Astrocyte (in vitro differentiated cells and primary cell): ENCODE data around the gene OVOL1. TPM values are rescaled to one million over a fixed set of nuclear protein-coding genes. Genes with fewer than 3 reads are reported as not detected.
A peak's percentile ranks its signal among the peaks of the same experiment; 100 is the strongest.

Source experiments
- DNase-seq: peaks from one replicate; pipeline ENCODE4 v3.0.0-alpha.2; 2010; ENCODE audit warnings: low read depth
- FAIRE-seq: peaks from 2 replicates; lab custom pipeline; 2011; peaks lifted over from hg19 to GRCh38; lab: Jason Lieb, UNC
- H2AFZ ChIP-seq: 2 replicates; pipeline ENCODE4 v1.6.0; 2012; ENCODE audit warnings: low read depth, low read length, inconsistent platforms
- H3K27ac ChIP-seq: 2 replicates; pipeline ENCODE4 v1.5.1; 2011; ENCODE audit warnings: low read depth, low read length, inconsistent platforms
- H3K27me3 ChIP-seq: 2 replicates; pipeline ENCODE4 v1.6.0; 2011; ENCODE audit warnings: low read length, inconsistent platforms; ENCODE audit not compliant: insufficient read depth
- H3K36me3 ChIP-seq: 2 replicates; pipeline ENCODE4 v1.5.1; 2011; ENCODE audit warnings: low read length, inconsistent platforms; ENCODE audit not compliant: insufficient read depth
- H3K4me1 ChIP-seq: 2 replicates; pipeline ENCODE4 v1.5.1; 2011; ENCODE audit warnings: low read length, inconsistent platforms; ENCODE audit not compliant: insufficient read depth
- H3K4me2 ChIP-seq: 2 replicates; pipeline ENCODE4 v1.6.0; 2012; ENCODE audit warnings: low read length, inconsistent platforms
- H3K4me3 ChIP-seq: 2 replicates; pipeline ENCODE4 v1.5.1; 2011; ENCODE audit warnings: low read depth, mild to moderate bottlenecking, low read length, inconsistent platforms; ENCODE audit not compliant: insufficient read depth
- H3K79me2 ChIP-seq: 2 replicates; pipeline ENCODE4 v1.6.0; 2012; ENCODE audit warnings: mild to moderate bottlenecking, low read length, inconsistent platforms; ENCODE audit not compliant: insufficient read depth
- H3K9ac ChIP-seq: 2 replicates; pipeline ENCODE4 v1.6.0; 2012; ENCODE audit warnings: mild to moderate bottlenecking, low read length, inconsistent platforms
- H3K9me3 ChIP-seq: 2 replicates; pipeline ENCODE4 v1.5.1; 2012; ENCODE audit warnings: low read depth, mild to moderate bottlenecking, low read length, inconsistent platforms; ENCODE audit not compliant: insufficient read depth
- H4K20me1 ChIP-seq: 2 replicates; pipeline ENCODE4 v1.6.0; 2012; ENCODE audit warnings: low read length, inconsistent platforms; ENCODE audit not compliant: insufficient read depth
- H3K27ac Mint-ChIP-seq: one replicate; pipeline ENCODE4 v1.8.0; 2021; ENCODE audit warnings: mild to moderate bottlenecking, mixed read lengths; ENCODE audit not compliant: unreplicated experiment
- H3K27me3 Mint-ChIP-seq: one replicate; pipeline ENCODE4 v1.8.0; 2021; ENCODE audit warnings: low read depth, mixed read lengths; ENCODE audit not compliant: unreplicated experiment
- H3K36me3 Mint-ChIP-seq: one replicate; pipeline ENCODE4 v1.8.0; 2021; ENCODE audit warnings: low read depth, mixed read lengths; ENCODE audit not compliant: unreplicated experiment
- H3K4me1 Mint-ChIP-seq: one replicate; pipeline ENCODE4 v1.8.0; 2021; ENCODE audit warnings: low read depth, mixed read lengths; ENCODE audit not compliant: unreplicated experiment
- H3K4me3 Mint-ChIP-seq: one replicate; pipeline ENCODE4 v1.8.0; 2021; ENCODE audit warnings: mild to moderate bottlenecking, moderate library complexity, mixed read lengths; ENCODE audit not compliant: unreplicated experiment
- H3K9me3 Mint-ChIP-seq: one replicate; pipeline ENCODE4 v1.8.0; 2021; ENCODE audit warnings: mild to moderate bottlenecking, mixed read lengths; ENCODE audit not compliant: unreplicated experiment
- CTCF ChIP-seq: IDR thresholded peaks from 2 replicates; pipeline ENCODE4 v1.5.1; 2011; ENCODE audit warnings: low read depth, mild to moderate bottlenecking, inconsistent platforms, low read length, moderate library complexity; ENCODE audit not compliant: insufficient read depth
- EZH2 ChIP-seq: IDR thresholded peaks from 2 replicates; pipeline ENCODE4 v1.6.1; 2012; ENCODE audit warnings: mild to moderate bottlenecking, low read length, inconsistent platforms; ENCODE audit not compliant: insufficient read depth
- total RNA-seq: library from RNA; stranded (reverse); gene quantifications from 2 replicates; pipeline ENCODE4 v1.2.1, GENCODE V29; 2021

OVOL1 gene
- total RNA-seq, 1 donor from 2014 or later = 1.0 TPM

GRCh38 chr11:65809496-65809895 lies 22.6 kb downstream of the OVOL1 start:
- H3K79me2 ChIP-seq = no peaks in the 10 kb centered on the region
- no peaks in the 10 kb centered on the region for H3K9me3 ChIP-seq
- Mint-ChIP-seq H3K4me3 (no peak overlapping the region), H3K9me3 (no peaks in the 10 kb centered on the region), H3K36me3 (peaks cover 7% of the 10 kb centered on the region), H3K27ac (no peak overlapping the region), H3K27me3 (peaks cover 40% of the 10 kb centered on the region), H3K4me1 (no peaks in the 10 kb centered on the region)
- no peak overlapping the region for H3K9ac ChIP-seq
- H2AFZ ChIP-seq = no peak overlapping the region
- peaks cover 8% of the 10 kb centered on the region for H3K27me3 ChIP-seq
- no peak for TF ChIP-seq CTCF
- TF ChIP-seq EZH2 = no peak
- no peaks in the 10 kb centered on the region for H3K4me1 ChIP-seq
- no peaks in the 10 kb centered on the region for H4K20me1 ChIP-seq
- H3K27ac ChIP-seq = no peak overlapping the region
- FAIRE-seq (no peak), DNase-seq (no peak)
- H3K4me2 ChIP-seq = no peak overlapping the region
- H3K4me3 ChIP-seq = no peak overlapping the region
- no peaks in the 10 kb centered on the region for H3K36me3 ChIP-seq

GRCh38 chr11:65810046-65810868 lies 23.4 kb downstream of the OVOL1 start:
- no peak overlapping the region for H3K4me3 ChIP-seq
- no peak overlapping the region for H3K27ac Mint-ChIP-seq
- TF ChIP-seq EZH2 (no peak), CTCF (no peak)
- no peaks in the 10 kb centered on the region for H3K9me3 Mint-ChIP-seq
- H3K4me3 Mint-ChIP-seq = peak overlapping the region; percentile 37
- no peaks in the 10 kb centered on the region for H4K20me1 ChIP-seq
- H3K79me2 ChIP-seq = no peaks in the 10 kb centered on the region
- peaks cover 9% of the 10 kb centered on the region for H3K27me3 ChIP-seq
- no peak for FAIRE-seq
- no peak overlapping the region for H3K4me2 ChIP-seq
- no peaks in the 10 kb centered on the region for H3K4me1 ChIP-seq
- H3K27me3 Mint-ChIP-seq = peaks cover 40% of the 10 kb centered on the region
- no peaks in the 10 kb centered on the region for H3K9me3 ChIP-seq
- H3K36me3 ChIP-seq = no peaks in the 10 kb centered on the region
- no peak overlapping the region for H3K27ac ChIP-seq
- H3K9ac ChIP-seq = no peak overlapping the region
- H2AFZ ChIP-seq = no peak overlapping the region
- no peaks in the 10 kb centered on the region for H3K4me1 Mint-ChIP-seq
- peaks cover 7% of the 10 kb centered on the region for H3K36me3 Mint-ChIP-seq
- no peak for DNase-seq
